ENCODE data around the gene KCNK17. TPM values are rescaled to one million over a fixed set of nuclear protein-coding genes. Genes with fewer than 3 reads are reported as not detected.

The KCNK17 gene
- total RNA-seq, result not detected in 2 replicates

GRCh38 chr6:39314273-39314795 lies at the start of gene KCNK17:
KCNK17 (minus strand) TSS chr6:39314419; CDS start chr6:39314320, 99 bp downstream.
- intact Hi-C loops (cut with micrococcal nuclease), result no loop called here

- intact Hi-C loops (cut with micrococcal nuclease), result no loop called here
Observed at GRCh38 chr6:39363280-39363679, 49.1 kb upstream of the KCNK17 start.

GRCh38 chr6:39362487-39362865 lies 48.3 kb upstream of the KCNK17 start:
- intact Hi-C loops (cut with micrococcal nuclease), result no loop called here

DNA sequence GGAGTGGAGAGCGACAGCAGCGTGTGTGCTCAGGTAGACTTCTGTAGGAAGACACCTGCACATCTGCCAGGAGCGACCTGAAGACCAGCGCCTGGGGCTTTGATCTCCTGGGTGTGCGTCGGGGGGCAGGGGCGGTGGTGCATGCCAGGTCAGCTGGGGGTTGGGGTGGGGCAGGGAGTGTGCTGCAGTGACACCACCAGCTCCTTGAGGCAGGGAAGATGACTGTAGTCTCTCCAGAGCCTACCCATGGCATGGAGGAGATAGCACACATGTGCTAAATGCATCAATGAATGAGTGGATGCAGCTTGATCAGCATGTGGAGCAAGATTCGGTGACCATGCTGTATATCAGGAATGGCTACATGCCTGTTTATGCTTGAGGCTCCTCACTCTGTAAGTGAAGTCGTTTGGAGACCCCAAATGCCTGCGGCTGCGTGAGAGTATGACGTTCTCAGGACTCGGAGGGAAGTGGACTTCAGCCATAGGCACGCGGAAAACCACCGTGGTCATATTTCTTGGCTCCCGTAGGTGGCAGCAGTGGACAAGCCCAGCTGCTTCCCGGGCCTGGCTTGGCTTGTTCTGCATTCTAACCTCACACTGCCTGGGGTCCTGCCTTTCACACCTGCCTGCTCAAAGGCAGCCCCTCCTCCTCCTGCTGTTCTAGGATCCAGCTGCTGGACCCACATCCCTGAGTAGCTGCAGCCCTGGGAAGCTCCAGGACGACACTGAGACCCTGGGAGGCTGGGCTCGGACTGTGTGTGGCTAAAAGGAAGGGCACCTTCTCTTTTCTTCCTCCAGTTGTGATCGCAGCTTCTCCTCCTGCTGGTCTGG lies 47.7 kb upstream of the KCNK17 start:
- intact Hi-C loops (cut with micrococcal nuclease), result no loop called here

DNA sequence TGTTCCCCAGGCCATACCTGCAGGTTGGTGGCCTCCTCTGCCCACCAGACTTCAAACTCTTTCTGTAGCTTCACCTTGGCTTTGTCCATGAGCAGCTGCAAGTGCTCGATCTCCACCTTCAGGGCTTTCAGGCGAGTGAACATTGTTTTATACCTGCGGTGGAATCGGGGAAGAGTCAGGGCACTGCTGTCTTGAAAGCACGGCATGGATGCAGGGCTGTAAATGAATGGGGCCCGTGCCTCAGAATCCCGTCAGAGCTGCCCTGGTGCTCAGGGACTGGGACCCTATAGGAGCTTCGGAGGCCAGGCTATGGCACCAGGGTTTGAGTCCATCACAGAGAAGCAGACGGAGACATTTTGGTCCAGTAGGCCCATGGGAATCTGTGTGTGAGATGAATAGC lies 46.2 kb upstream of the KCNK17 start:
- intact Hi-C loops (cut with micrococcal nuclease), result no loop called here

GRCh38 chr6:39357998-39358686 lies 43.9 kb upstream of the KCNK17 start:
- intact Hi-C loops (cut with micrococcal nuclease), result no loop called here

DNA sequence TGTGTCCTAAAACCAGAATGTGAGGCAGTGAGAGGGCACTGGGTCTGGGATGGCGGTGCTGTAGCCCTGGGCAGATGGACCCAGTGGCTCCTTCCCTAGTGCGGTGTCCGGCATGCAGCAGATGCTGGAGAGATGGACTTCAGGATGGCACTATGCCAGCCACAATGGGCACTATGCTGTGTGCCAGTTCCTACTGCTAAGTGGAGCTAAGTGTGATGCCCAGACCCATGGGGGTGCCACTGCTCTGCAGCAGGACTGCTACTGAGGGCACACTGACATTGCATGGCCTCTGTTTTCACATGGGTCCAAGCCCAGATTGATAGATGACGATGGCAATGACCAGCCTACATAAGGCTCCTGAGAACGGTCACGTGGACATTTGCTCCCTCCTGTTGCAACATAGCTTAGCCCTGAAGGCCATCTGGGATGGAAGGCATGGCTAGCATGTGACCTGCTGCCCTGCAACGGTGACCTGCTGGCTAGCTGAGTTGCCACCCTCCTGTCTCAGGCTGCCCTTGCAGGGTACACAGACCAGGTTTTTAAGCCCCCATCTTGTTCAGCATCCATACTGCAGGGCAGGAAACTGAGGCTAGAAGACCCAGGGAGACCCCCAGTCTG lies 39.6 kb upstream of the KCNK17 start:
- intact Hi-C loops (cut with micrococcal nuclease), result no loop called here

DNA sequence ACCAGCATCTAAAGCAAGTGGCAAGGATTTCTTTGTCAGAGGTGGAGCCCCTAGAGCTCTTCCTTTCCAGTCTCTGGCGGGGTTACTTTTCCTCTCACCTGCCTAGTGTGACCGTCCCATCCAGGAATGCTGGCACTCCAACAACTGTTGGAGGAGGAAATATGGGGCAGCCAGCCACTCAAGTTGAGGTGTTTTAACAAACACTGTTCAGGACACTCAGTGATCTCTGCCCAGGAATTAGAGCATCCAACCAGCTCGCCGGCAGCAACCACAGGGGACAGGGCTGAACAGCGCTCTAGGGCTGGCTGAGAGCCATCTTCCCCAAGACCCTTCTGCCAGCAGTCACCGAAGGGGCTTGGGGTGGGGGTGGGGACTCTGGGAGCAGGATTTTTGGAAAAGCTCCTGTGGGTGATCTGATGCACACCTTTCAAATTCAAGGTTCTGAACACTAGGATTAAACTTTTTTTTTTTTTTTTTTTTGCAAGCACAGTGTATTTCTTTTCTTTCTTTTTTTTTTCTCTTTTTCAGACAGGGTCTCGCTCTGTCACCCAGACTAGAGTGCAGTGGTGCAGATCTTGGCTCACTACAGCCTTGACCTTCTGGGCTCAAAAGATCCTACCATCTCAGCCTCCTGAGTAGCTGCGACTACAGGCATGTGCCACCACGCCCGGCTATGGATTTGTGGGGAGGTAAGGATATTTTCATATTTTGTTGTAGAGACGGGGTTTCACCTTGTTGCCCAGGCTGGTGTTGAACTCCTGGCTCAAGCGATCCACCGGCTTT lies 36.7 kb upstream of the KCNK17 start:
- intact Hi-C loops (cut with micrococcal nuclease), result no loop called here

GRCh38 chr6:39348740-39349139 lies 34.5 kb upstream of the KCNK17 start:
- intact Hi-C loops (cut with micrococcal nuclease), result loop anchor here (5.0 kb wide), 2 partner anchors 544 to 959 kb away; no protein-coding TSS in a partner anchor

DNA sequence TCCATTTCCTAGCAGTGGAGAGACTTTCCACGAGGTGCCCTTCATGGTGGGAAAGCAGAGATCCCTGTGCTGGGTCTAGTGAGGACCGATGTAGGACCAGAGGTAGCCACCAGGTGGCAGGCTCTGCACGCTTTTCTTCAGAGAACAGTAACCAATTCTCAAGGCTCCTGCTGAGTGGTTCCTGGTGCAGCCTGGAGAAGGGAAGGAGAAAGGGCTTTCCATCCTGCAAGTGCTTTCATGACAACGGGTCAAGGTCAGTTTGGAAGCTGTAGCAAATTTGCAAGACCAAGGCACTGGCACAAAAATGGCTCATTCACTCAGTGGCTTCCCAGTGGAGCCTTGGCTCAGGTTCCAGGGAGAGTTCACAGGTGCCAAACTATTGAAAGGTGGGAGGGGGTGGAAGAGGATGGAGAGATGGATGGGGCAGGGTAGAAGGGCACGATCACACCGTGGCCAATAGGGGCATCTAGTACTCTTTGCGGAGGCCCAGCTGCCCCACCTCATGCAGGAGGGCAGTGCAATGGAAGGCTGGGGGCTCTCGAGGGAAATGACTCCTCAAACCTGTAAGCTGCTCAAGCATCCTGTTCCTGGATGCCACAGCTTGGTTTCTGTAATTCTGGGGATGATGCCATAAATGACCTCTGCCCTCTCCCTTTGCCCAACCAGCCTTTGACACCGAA lies 33.8 kb upstream of the KCNK17 start:
- intact Hi-C loops (cut with micrococcal nuclease), result loop anchor here (5.0 kb wide), 2 partner anchors 544 to 959 kb away; no protein-coding TSS in a partner anchor

DNA sequence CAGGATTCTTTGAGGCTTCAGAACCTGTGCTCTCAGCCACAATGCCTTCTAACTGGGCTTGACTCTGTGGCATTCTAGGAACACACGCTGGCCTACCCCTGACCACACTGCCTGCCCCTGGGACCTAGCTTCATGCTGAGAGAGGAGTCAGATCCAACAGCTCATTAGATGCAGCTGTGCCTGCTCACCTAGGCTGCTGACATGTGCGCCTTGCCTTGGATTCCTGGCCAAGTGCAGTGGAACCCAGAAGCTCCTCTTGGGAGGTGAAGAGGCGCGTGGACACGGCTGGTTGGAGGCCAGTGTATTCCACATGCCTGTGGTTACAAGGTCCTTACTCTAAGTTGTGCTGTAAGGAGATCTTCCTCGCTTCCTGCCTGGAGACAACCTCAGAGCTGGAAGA lies 33.0 kb upstream of the KCNK17 start:
- intact Hi-C loops (cut with micrococcal nuclease), result loop anchor here (5.0 kb wide), 2 partner anchors 545 to 960 kb away; no protein-coding TSS in a partner anchor

GRCh38 chr6:39344821-39345280 lies 30.6 kb upstream of the KCNK17 start:
- intact Hi-C loops (cut with micrococcal nuclease), result loop anchor here (5.0 kb wide), 2 partner anchors 547 to 962 kb away; no protein-coding TSS in a partner anchor

- intact Hi-C loops (cut with micrococcal nuclease), result no loop called here
Observed at GRCh38 chr6:39343396-39343870, 29.2 kb upstream of the KCNK17 start.

- intact Hi-C loops (cut with micrococcal nuclease), result no loop called here
Observed at GRCh38 chr6:39342692-39343395, 28.6 kb upstream of the KCNK17 start.

DNA sequence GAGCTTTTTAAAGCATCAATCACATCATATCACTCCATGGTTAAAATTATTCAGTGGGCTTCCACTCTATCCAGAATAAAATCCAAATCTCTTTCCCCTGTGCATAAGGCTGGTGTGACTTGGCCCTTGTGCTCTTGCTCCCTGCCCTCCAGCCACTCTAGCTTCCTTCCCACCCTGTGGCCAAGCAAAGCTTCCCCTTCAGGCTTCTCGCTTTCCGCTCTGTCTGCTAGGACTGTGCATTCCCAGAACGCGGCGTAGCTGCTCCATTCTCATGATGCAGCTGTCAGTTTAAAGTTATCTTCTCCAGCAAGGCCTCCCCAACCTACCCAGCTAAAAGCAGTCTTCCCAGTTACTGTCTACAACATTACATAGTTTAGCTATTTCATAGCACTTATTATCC lies 27.7 kb upstream of the KCNK17 start:
- intact Hi-C loops (cut with micrococcal nuclease), result no loop called here

- intact Hi-C loops (cut with micrococcal nuclease), result no loop called here
Observed at GRCh38 chr6:39341352-39341751, 27.1 kb upstream of the KCNK17 start.

- intact Hi-C loops (cut with micrococcal nuclease), result no loop called here
Observed at GRCh38 chr6:39339868-39340550, 25.8 kb upstream of the KCNK17 start.

- intact Hi-C loops (cut with micrococcal nuclease), result no loop called here
Observed at GRCh38 chr6:39339096-39339867, 25.1 kb upstream of the KCNK17 start.
